Measurements from ENCODE around the gene SAP30. TPM values are rescaled to one million over a fixed set of nuclear protein-coding genes. Genes with fewer than 3 reads are reported as not detected.

The SAP30 gene
- total and polyA plus RNA-seq, 12 donors, result 4.4 to 39.1 (median 12.6) TPM

- Histone ChIP-seq H3K4me1 (replicated peaks in 1 of 2) (peaks cover 0 to 15% of the 10 kb centered on the region in 2 donors), H3K36me3 (replicated peaks in 1 of 2) (no peaks in the 10 kb centered on the region), H3K4me3 (peak within 1 kb of the TSS; percentile 50 to 99 (median 69)), H3K27me3 (no peaks in the 10 kb centered on the region), H3K27ac (peak within 1 kb of the TSS; percentile 94 to 100 (median 96)), H3K9me3 (replicated peaks in 1 of 3) (no peaks in the 10 kb centered on the region)
- intact Hi-C loops (cut with DNase I), result loop anchor here in 1 of 2 donors (5.0 kb wide), 1 partner anchor 38 kb away; the partner anchor contains the start of gene SAP30
- WGBS, 4 donors, result 0 to 1% (median 0%) methylated on average over 31 to 61 of the region's 61 CpGs
- TF ChIP-seq POLR2A (IDR thresholded peaks at IDR 0.05) (peak; percentile 92 to 97), CTCF (IDR thresholded peaks at IDR 0.05) (peak in 1 of 6 experiments; percentile 10)
- DNase-seq, result peak; percentile 100
Observed at GRCh38 chr4:173334085-173334890, 36.5 kb upstream of the SAP30 start, which contains the start of gene HMGB2. Gene HMGB2 (minus strand): TSS chr4:173334358. CDS start chr4:173333649, 709 bp downstream.

- Histone ChIP-seq H3K4me3 (peak overlapping the region; percentile 8 to 76 (median 46)), H3K27me3 (no peaks in the 10 kb centered on the region), H3K27ac (peak overlapping the region in 4 of 5 donors; percentile 10 to 100 (median 52)), H3K9me3 (replicated peaks in 1 of 3) (no peaks in the 10 kb centered on the region), H3K36me3 (replicated peaks in 1 of 2) (no peaks in the 10 kb centered on the region), H3K4me1 (replicated peaks in 1 of 2) (peaks cover 0 to 15% of the 10 kb centered on the region in 2 donors)
- DNase-seq, result peak; percentile 52 to 73 (median 62)
- intact Hi-C loops (cut with DNase I), result loop anchor here in 1 of 2 donors (5.0 kb wide), 1 partner anchor 37 kb away; the partner anchor contains the start of gene SAP30
- 2 to 5% (median 2%) methylated on average over 28 to 52 of the region's 52 CpGs for WGBS, 4 donors
- no peak for TF ChIP-seq CTCF (IDR thresholded peaks at IDR 0.05)
- peak in 1 of 2 donors; percentile 7 for TF ChIP-seq POLR2A (IDR thresholded peaks at IDR 0.05)
Observed at GRCh38 chr4:173334891-173335752, 35.6 kb upstream of the SAP30 start.

- 98 to 100% (median 98%) methylated on average over 2 of the region's 2 CpGs for WGBS, 4 donors
- no peak for DNase-seq
- no peaks in the 10 kb centered on the region for H3K27me3 ChIP-seq
- TF ChIP-seq POLR2A (IDR thresholded peaks at IDR 0.05) (no peak), CTCF (IDR thresholded peaks at IDR 0.05) (no peak)
- no peaks in the 10 kb centered on the region for H3K36me3 ChIP-seq (replicated peaks in 1 of 2)
- intact Hi-C loops (cut with DNase I), result no loop called here
- no peak overlapping the region for H3K4me3 ChIP-seq
- no peak overlapping the region for H3K27ac ChIP-seq
- no peaks in the 10 kb centered on the region for H3K9me3 ChIP-seq (replicated peaks in 1 of 3)
- peaks cover 0 to 11% of the 10 kb centered on the region in 2 donors for H3K4me1 ChIP-seq (replicated peaks in 1 of 2)
Observed at GRCh38 chr4:173337463-173337862, 33.3 kb upstream of the SAP30 start.
